ENCODE data around the gene ITPRIPL2. TPM values are rescaled to one million over a fixed set of nuclear protein-coding genes. Genes with fewer than 3 reads are reported as not detected.
A peak's percentile ranks its signal among the peaks of the same experiment; 100 is the strongest.

Gene ITPRIPL2
- total and polyA plus RNA-seq, 2 of the 13 experiments (the other 11 are each of a cell fraction or from before 2014, with no cell fraction given), result 5.9 to 12.6 TPM

DNA sequence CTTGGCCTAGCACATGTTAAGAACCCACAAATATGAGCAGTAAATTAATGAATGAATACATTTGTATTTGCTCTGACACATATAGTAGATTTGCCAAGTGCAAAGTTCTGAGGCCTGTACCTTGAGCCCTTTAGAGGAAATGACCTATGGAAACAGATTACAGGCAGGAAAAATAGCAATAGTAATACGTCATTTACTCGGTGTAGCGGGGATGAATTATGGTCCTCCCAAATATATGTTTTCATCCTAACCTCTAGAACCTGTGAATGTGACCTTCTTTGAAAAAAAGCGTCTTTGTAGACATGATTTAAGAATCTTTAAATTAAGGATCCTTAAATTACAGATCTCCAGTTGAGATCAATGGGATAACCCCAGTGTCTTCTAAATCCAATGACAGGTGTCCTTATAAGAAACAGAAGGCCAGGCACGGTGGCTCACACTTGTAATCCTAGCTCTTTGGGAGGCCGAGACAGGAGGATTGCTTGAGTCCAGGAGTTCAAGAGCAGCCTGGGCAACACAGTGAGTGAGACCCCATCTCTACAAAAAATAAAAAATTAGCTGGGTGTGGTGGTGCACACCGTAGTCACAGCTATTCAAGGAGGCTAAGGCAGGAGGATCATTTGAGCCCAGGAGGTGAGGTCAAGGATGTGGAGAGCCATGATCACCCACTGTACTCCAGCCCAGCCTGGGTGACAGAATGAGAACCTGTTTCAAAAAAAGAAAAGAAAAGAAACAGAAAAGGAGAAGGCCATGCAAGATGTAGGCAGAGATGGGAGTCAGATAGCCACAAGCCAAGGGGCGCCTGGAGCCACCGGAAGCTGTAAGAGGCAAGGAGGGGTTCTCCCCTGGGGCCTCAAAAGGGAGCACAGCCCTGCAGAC is 5.1 kb upstream of the ITPRIPL2 start (continued):
- TF ChIP-seq GABPA (IDR thresholded peaks at IDR 0.05; ENCODE audit: low read depth, low read length) (no peak), GABPA (CRISPR knock-in tag; IDR thresholded peaks at IDR 0.05; ENCODE audit: low read depth) (peak; percentile 71), TOPORS (CRISPR knock-in tag; IDR thresholded peaks at IDR 0.05) (no peak), NFE2 (CRISPR knock-in tag; IDR thresholded peaks at IDR 0.05) (no peak), BCL6 (CRISPR knock-in tag; IDR thresholded peaks at IDR 0.05) (peak; percentile 56; the same call in 1 of the 2 replicates), HNF4G (IDR thresholded peaks at IDR 0.05; ENCODE audit: borderline replicate concordance, low read depth, low read length) (peak; percentile 87), HNF4G (CRISPR knock-in tag; IDR thresholded peaks at IDR 0.05; ENCODE audit: borderline replicate concordance, low read depth) (peak; percentile 42; the same call in 1 of the 2 replicates), SP4 (CRISPR knock-in tag; IDR thresholded peaks at IDR 0.05) (no peak), ZNF468 (CRISPR knock-in tag; IDR thresholded peaks at IDR 0.05) (no peak), SNAPC2 (CRISPR knock-in tag; IDR thresholded peaks at IDR 0.05) (0 out of 2 replicates have a peak, but pooled peaks have one; percentile 27), ZNF564 (CRISPR knock-in tag; IDR thresholded peaks at IDR 0.05) (no peak), ZNF768 (CRISPR knock-in tag; IDR thresholded peaks at IDR 0.05) (no peak), TARDBP (CRISPR knock-in tag; IDR thresholded peaks at IDR 0.05) (no peak; the same call in 1 of the 2 replicates), SMARCC2 (IDR thresholded peaks at IDR 0.05) (0 out of 2 replicates have a peak, but pooled peaks have one; percentile 47), GFI1 (CRISPR knock-in tag; IDR thresholded peaks at IDR 0.05; ENCODE audit: borderline replicate concordance) (0 out of 2 replicates have a peak, but pooled peaks have one; percentile 8), ZNF616 (CRISPR knock-in tag; IDR thresholded peaks at IDR 0.05; ENCODE audit: low read depth) (no peak), ASH2L (IDR thresholded peaks at IDR 0.05; ENCODE audit: insufficient read length, low read depth, low read length) (peak; percentile 24), ZNF788 (CRISPR knock-in tag; IDR thresholded peaks at IDR 0.05; ENCODE audit: borderline replicate concordance) (no peak), THAP11 (CRISPR knock-in tag; IDR thresholded peaks at IDR 0.05) (peak; percentile 10; the same call in 1 of the 2 replicates), ZNF33A (CRISPR knock-in tag; IDR thresholded peaks at IDR 0.05; ENCODE audit: borderline replicate concordance) (no peak), ZNF329 (CRISPR knock-in tag; IDR thresholded peaks at IDR 0.05; ENCODE audit: low read depth) (0 out of 2 replicates have a peak, but pooled peaks have one; percentile 27), BCL3 (CRISPR knock-in tag; IDR thresholded peaks at IDR 0.05) (no peak), ZMYM2 (CRISPR knock-in tag; IDR thresholded peaks at IDR 0.05) (peak; percentile 77; the same call in 1 of the 2 replicates)
- TF ChIP-seq, protein P1, sequence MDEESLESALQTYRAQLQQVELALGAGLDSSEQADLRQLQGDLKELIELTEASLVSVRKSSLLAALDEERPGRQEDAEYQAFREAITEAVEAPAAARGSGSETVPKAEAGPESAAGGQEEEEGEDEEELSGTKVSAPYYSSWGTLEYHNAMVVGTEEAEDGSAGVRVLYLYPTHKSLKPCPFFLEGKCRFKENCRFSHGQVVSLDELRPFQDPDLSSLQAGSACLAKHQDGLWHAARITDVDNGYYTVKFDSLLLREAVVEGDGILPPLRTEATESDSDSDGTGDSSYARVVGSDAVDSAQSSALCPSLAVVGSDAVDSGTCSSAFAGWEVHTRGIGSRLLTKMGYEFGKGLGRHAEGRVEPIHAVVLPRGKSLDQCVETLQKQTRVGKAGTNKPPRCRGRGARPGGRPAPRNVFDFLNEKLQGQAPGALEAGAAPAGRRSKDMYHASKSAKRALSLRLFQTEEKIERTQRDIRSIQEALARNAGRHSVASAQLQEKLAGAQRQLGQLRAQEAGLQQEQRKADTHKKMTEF (CRISPR knock-in tag; IDR thresholded peaks at IDR 0.05), result peak; percentile 6; the same call in 1 of the 2 replicates
- TF ChIP-seq, protein P2, sequence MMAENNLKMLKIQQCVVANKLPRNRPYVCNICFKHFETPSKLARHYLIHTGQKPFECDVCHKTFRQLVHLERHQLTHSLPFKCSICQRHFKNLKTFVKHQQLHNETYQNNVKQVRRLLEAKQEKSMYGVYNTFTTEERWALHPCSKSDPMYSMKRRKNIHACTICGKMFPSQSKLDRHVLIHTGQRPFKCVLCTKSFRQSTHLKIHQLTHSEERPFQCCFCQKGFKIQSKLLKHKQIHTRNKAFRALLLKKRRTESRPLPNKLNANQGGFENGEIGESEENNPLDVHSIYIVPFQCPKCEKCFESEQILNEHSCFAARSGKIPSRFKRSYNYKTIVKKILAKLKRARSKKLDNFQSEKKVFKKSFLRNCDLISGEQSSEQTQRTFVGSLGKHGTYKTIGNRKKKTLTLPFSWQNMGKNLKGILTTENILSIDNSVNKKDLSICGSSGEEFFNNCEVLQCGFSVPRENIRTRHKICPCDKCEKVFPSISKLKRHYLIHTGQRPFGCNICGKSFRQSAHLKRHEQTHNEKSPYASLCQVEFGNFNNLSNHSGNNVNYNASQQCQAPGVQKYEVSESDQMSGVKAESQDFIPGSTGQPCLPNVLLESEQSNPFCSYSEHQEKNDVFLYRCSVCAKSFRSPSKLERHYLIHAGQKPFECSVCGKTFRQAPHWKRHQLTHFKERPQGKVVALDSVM (CRISPR knock-in tag; IDR thresholded peaks at IDR 0.05), result peak; percentile 87

Data from HepG2 (cell line).